ENCODE measurements around the gene NEK9.

The NEK9 gene

GRCh38 chr14:75088153-75088552 is 38.7 kb downstream of the NEK9 start:
- no peaks in the 10 kb centered on the region for H3K4me1 ChIP-seq
- TF ChIP-seq, protein P1, sequence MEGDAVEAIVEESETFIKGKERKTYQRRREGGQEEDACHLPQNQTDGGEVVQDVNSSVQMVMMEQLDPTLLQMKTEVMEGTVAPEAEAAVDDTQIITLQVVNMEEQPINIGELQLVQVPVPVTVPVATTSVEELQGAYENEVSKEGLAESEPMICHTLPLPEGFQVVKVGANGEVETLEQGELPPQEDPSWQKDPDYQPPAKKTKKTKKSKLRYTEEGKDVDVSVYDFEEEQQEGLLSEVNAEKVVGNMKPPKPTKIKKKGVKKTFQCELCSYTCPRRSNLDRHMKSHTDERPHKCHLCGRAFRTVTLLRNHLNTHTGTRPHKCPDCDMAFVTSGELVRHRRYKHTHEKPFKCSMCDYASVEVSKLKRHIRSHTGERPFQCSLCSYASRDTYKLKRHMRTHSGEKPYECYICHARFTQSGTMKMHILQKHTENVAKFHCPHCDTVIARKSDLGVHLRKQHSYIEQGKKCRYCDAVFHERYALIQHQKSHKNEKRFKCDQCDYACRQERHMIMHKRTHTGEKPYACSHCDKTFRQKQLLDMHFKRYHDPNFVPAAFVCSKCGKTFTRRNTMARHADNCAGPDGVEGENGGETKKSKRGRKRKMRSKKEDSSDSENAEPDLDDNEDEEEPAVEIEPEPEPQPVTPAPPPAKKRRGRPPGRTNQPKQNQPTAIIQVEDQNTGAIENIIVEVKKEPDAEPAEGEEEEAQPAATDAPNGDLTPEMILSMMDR (IDR thresholded peaks at IDR 0.05), result no peak
- DNase-seq, result no peak
- H3K36me3 ChIP-seq, result peaks cover 65 to 100% (median 78%) of the 10 kb centered on the region in 3 donors
- H3K27me3 ChIP-seq, result no peaks in the 10 kb centered on the region
- H3K4me3 ChIP-seq, result no peak overlapping the region
- H3K9me3 ChIP-seq, result no peaks in the 10 kb centered on the region
- intact Hi-C loops (cut with DNase I; ENCODE audit: low total_unique reads), result loop anchor here (2.0 kb wide), 1 partner anchor 171 kb away; no protein-coding TSS in a partner anchor
- H3K27ac ChIP-seq, result no peak overlapping the region

- no peaks in the 10 kb centered on the region for H3K27me3 ChIP-seq
- DNase-seq, result no peak
- TF ChIP-seq, protein P1 (IDR thresholded peaks at IDR 0.05), result peak in 1 of 2 experiments; percentile 6
- no peak overlapping the region for H3K27ac ChIP-seq
- no peaks in the 10 kb centered on the region for H3K9me3 ChIP-seq
- intact Hi-C loops (cut with DNase I; ENCODE audit: low total_unique reads), result no loop called here
- H3K36me3 ChIP-seq, result peaks cover 52 to 77% (median 53%) of the 10 kb centered on the region in 3 donors
- H3K4me3 ChIP-seq, result no peak overlapping the region
- no peaks in the 10 kb centered on the region for H3K4me1 ChIP-seq
Measured at GRCh38 chr14:75084513-75084912, 42.3 kb downstream of the NEK9 start.

- H3K9me3 ChIP-seq, result no peaks in the 10 kb centered on the region
- intact Hi-C loops (cut with DNase I; ENCODE audit: low total_unique reads), result loop anchor here (2.0 kb wide), 1 partner anchor 134 kb away; no protein-coding TSS in a partner anchor
- TF ChIP-seq, protein P1 (IDR thresholded peaks at IDR 0.05), result no peak
- H3K27ac ChIP-seq, result no peak overlapping the region
- H3K4me1 ChIP-seq, result no peaks in the 10 kb centered on the region
- no peaks in the 10 kb centered on the region for H3K27me3 ChIP-seq
- H3K4me3 ChIP-seq, result no peak overlapping the region
- no peak for DNase-seq
- peaks cover 50 to 64% (median 52%) of the 10 kb centered on the region in 3 donors for H3K36me3 ChIP-seq
Measured at GRCh38 chr14:75083271-75083670, 43.6 kb downstream of the NEK9 start.

- Histone ChIP-seq H3K4me1 (no peaks in the 10 kb centered on the region), H3K9me3 (no peaks in the 10 kb centered on the region), H3K27me3 (no peaks in the 10 kb centered on the region), H3K4me3 (no peak overlapping the region), H3K27ac (peak overlapping the region in 1 of 2 donors; percentile 6), H3K36me3 (peaks cover 35 to 61% (median 37%) of the 10 kb centered on the region in 3 donors)
- DNase-seq, result no peak
- intact Hi-C loops (cut with DNase I; ENCODE audit: low total_unique reads), result loop anchor here (2.0 kb wide), 1 partner anchor 133 kb away; no protein-coding TSS in a partner anchor
- TF ChIP-seq, protein P1 (IDR thresholded peaks at IDR 0.05), result no peak
Measured at GRCh38 chr14:75081660-75082229, 45.1 kb downstream of the NEK9 start.

DNA sequence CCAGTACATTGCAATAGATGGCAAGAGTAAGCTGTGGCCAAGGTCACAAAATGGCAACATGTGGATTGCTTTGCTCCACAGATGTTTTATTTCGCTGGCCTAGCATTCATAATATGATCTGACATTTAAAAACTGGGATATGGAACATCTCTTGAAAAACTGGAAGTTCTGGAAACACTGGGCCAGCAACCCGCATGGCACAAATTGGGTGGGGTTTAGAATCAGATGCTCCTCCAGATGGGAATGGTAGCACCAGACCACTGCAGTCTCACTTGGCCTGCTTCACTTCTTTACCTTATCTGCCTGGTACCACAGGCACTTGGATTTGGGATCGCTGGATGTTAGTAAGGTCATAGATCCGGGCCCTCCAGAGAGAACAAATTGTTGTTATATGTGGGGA is 47.3 kb downstream of the NEK9 start:
- Histone ChIP-seq H3K4me1 (no peaks in the 10 kb centered on the region), H3K27me3 (no peaks in the 10 kb centered on the region), H3K27ac (no peak overlapping the region)

More for the DNA sequence above, 47.3 kb downstream of the NEK9 start:
- no peak for DNase-seq
- intact Hi-C loops (cut with DNase I; ENCODE audit: low total_unique reads), result no loop called here
- H3K9me3 ChIP-seq, result no peaks in the 10 kb centered on the region
- H3K36me3 ChIP-seq, result peaks cover 12 to 38% (median 16%) of the 10 kb centered on the region in 3 donors
- no peak overlapping the region for H3K4me3 ChIP-seq
- TF ChIP-seq, protein P1 (IDR thresholded peaks at IDR 0.05), result no peak
